Neural crest cell (in vitro differentiated cells): ENCODE measurements around the gene CSTF3. TPM values are rescaled to one million over a fixed set of nuclear protein-coding genes. Genes with fewer than 3 reads are reported as not detected.

ENCODE experiments used
- DNase-seq: peaks from one replicate; pipeline ENCODE4 v3.0.0; 2021; ENCODE audit warnings: low read depth, mixed read lengths, low spot score
- H3K27ac Mint-ChIP-seq: one replicate; pipeline ENCODE4 v1.8.0; 2021; ENCODE audit warnings: mild to moderate bottlenecking, mixed read lengths; ENCODE audit not compliant: unreplicated experiment
- H3K27me3 Mint-ChIP-seq: 2 replicates; pipeline ENCODE4 v1.8.0; 2021; ENCODE audit warnings: low read depth, mild to moderate bottlenecking, mixed read lengths
- H3K36me3 Mint-ChIP-seq: 2 replicates; pipeline ENCODE4 v1.8.0; 2021; ENCODE audit warnings: low read depth, mild to moderate bottlenecking, mixed read lengths
- H3K4me1 Mint-ChIP-seq: 2 replicates; pipeline ENCODE4 v1.8.0; 2021; ENCODE audit warnings: mixed read lengths
- H3K4me3 Mint-ChIP-seq: one replicate; pipeline ENCODE4 v1.8.0; 2021; ENCODE audit warnings: mild to moderate bottlenecking, mixed read lengths
- H3K9me3 Mint-ChIP-seq: 2 replicates; pipeline ENCODE4 v1.8.0; 2021; ENCODE audit warnings: mixed read lengths
- CTCF ChIP-seq: fragments of 200-600 bp; sonication (generic); conservative IDR thresholded peaks from 2 replicates; pipeline ENCODE4 v1.5.0; 2021; ENCODE audit warnings: antibody characterized with exemption, mild to moderate bottlenecking
- total RNA-seq: library from RNA; stranded (reverse); gene quantifications from 2 replicates; pipeline ENCODE4 v1.2.1, GENCODE V29; 2021

The CSTF3 gene
- total RNA-seq, 1 donor from 2014 or later, result 72.1 TPM

GRCh38 chr11:33195462-33196173 lies 34.3 kb upstream of the CSTF3 start:
- TF ChIP-seq CTCF, result no peak
- Mint-ChIP-seq H3K4me3 (no peak overlapping the region), H3K9me3 (no peaks in the 10 kb centered on the region), H3K27ac (peak overlapping the region; percentile 48), H3K36me3 (no peaks in the 10 kb centered on the region), H3K27me3 (no peaks in the 10 kb centered on the region), H3K4me1 (peaks cover 10% of the 10 kb centered on the region)
- DNase-seq, result no peak

- no peak for TF ChIP-seq CTCF
- Mint-ChIP-seq H3K27me3 (no peaks in the 10 kb centered on the region), H3K4me3 (no peak overlapping the region), H3K9me3 (no peaks in the 10 kb centered on the region), H3K4me1 (peaks cover 10% of the 10 kb centered on the region), H3K27ac (no peak overlapping the region), H3K36me3 (no peaks in the 10 kb centered on the region)
- no peak for DNase-seq
Measured at GRCh38 chr11:33194455-33194854, 33.2 kb upstream of the CSTF3 start.

- Mint-ChIP-seq H3K27me3 (no peaks in the 10 kb centered on the region), H3K4me3 (no peak overlapping the region), H3K4me1 (peaks cover 19% of the 10 kb centered on the region), H3K9me3 (no peaks in the 10 kb centered on the region), H3K27ac (no peak overlapping the region), H3K36me3 (no peaks in the 10 kb centered on the region)
- DNase-seq, result no peak
- no peak for TF ChIP-seq CTCF
Measured at GRCh38 chr11:33191467-33191866, 30.2 kb upstream of the CSTF3 start.

- H3K4me1 Mint-ChIP-seq, result peaks cover 8% of the 10 kb centered on the region
- peak overlapping the region; percentile 36 for H3K27ac Mint-ChIP-seq
- no peaks in the 10 kb centered on the region for H3K27me3 Mint-ChIP-seq
- no peak for DNase-seq
- no peak overlapping the region for H3K4me3 Mint-ChIP-seq
- no peak for TF ChIP-seq CTCF
- no peaks in the 10 kb centered on the region for H3K9me3 Mint-ChIP-seq
- no peaks in the 10 kb centered on the region for H3K36me3 Mint-ChIP-seq
Measured at GRCh38 chr11:33187998-33188722, 26.9 kb upstream of the CSTF3 start.

- Mint-ChIP-seq H3K4me1 (peaks cover 8% of the 10 kb centered on the region), H3K27ac (no peak overlapping the region), H3K9me3 (no peaks in the 10 kb centered on the region), H3K27me3 (no peaks in the 10 kb centered on the region), H3K36me3 (no peaks in the 10 kb centered on the region), H3K4me3 (no peak overlapping the region)
- no peak for TF ChIP-seq CTCF
- DNase-seq, result no peak
Measured at GRCh38 chr11:33185756-33186155, 24.5 kb upstream of the CSTF3 start.
